ENCODE measurements around the gene CHMP4B. TPM values are rescaled to one million over a fixed set of nuclear protein-coding genes. Genes with fewer than 3 reads are reported as not detected.

Gene CHMP4B
- total RNA-seq, 1 experiment from 2014 or later: 51.9 TPM

- Histone ChIP-seq H3K4me3 (no peak overlapping the region), H3K27ac (no peak overlapping the region), H3K36me3 (no peaks in the 10 kb centered on the region), H3K27me3 (no peaks in the 10 kb centered on the region), H3K4me1 (no peaks in the 10 kb centered on the region), H3K9me3 (replicated peaks) (no peaks in the 10 kb centered on the region)
- DNase-seq: no peak
Measured at GRCh38 chr20:33796907-33797544, 14.1 kb upstream of the CHMP4B start.

GRCh38 chr20:33798444-33798843, 12.7 kb upstream of the CHMP4B start:
- Histone ChIP-seq H3K36me3 (no peaks in the 10 kb centered on the region), H3K9me3 (replicated peaks) (no peaks in the 10 kb centered on the region), H3K4me3 (no peak overlapping the region), H3K27ac (no peak overlapping the region), H3K27me3 (no peaks in the 10 kb centered on the region), H3K4me1 (no peaks in the 10 kb centered on the region)
- no peak for DNase-seq

GRCh38 chr20:33803921-33804337, 7.2 kb upstream of the CHMP4B start:
- Histone ChIP-seq H3K4me3 (no peak overlapping the region), H3K27me3 (no peaks in the 10 kb centered on the region), H3K36me3 (no peaks in the 10 kb centered on the region), H3K9me3 (replicated peaks) (no peaks in the 10 kb centered on the region), H3K4me1 (no peaks in the 10 kb centered on the region), H3K27ac (no peak overlapping the region)
- DNase-seq: no peak

- H3K4me3 ChIP-seq: no peak overlapping the region
- no peak overlapping the region for H3K27ac ChIP-seq
- H3K36me3 ChIP-seq: no peaks in the 10 kb centered on the region
- no peaks in the 10 kb centered on the region for H3K27me3 ChIP-seq
- no peaks in the 10 kb centered on the region for H3K9me3 ChIP-seq (replicated peaks)
- peaks cover 4% of the 10 kb centered on the region; the same call in 1 of the 2 replicates for H3K4me1 ChIP-seq
- no peak for DNase-seq
Measured at GRCh38 chr20:33808388-33808787, 2.8 kb upstream of the CHMP4B start.

GRCh38 chr20:33810259-33810658, 889 bp upstream of the CHMP4B start:
- H3K9me3 ChIP-seq (replicated peaks): no peaks in the 10 kb centered on the region
- no peaks in the 10 kb centered on the region for H3K27me3 ChIP-seq
- H3K4me1 ChIP-seq: peaks cover 4% of the 10 kb centered on the region; the same call in 1 of the 2 replicates
- H3K4me3 ChIP-seq: no peak overlapping the region
- H3K36me3 ChIP-seq: no peaks in the 10 kb centered on the region; the same call in 1 of the 2 replicates
- no peak for DNase-seq
- H3K27ac ChIP-seq: no peak overlapping the region

GRCh38 chr20:33811776-33812151, 616 bp downstream of the CHMP4B start:
- peak in 1 of 2 experiments; percentile 47 for DNase-seq
- Histone ChIP-seq H3K9me3 (replicated peaks) (no peaks in the 10 kb centered on the region), H3K4me1 (peaks cover 4% of the 10 kb centered on the region; the same call in 1 of the 2 replicates), H3K36me3 (no peaks in the 10 kb centered on the region; the same call in 1 of the 2 replicates), H3K27ac (peak overlapping the region; percentile 41), H3K4me3 (peak overlapping the region; percentile 77), H3K27me3 (no peaks in the 10 kb centered on the region)

GRCh38 chr20:33812152-33812849, 1.2 kb downstream of the CHMP4B start:
- H3K27ac ChIP-seq: peak overlapping the region; percentile 41
- DNase-seq: peak; percentile 47 to 60
- no peaks in the 10 kb centered on the region for H3K27me3 ChIP-seq
- peak overlapping the region; percentile 77 for H3K4me3 ChIP-seq
- no peaks in the 10 kb centered on the region; the same call in 1 of the 2 replicates for H3K36me3 ChIP-seq
- H3K4me1 ChIP-seq: peaks cover 4% of the 10 kb centered on the region; the same call in 1 of the 2 replicates
- no peaks in the 10 kb centered on the region for H3K9me3 ChIP-seq (replicated peaks)

GRCh38 chr20:33812908-33813462, 1.8 kb downstream of the CHMP4B start:
- Histone ChIP-seq H3K4me3 (peak overlapping the region; percentile 77), H3K4me1 (peaks cover 4% of the 10 kb centered on the region; the same call in 1 of the 2 replicates), H3K27ac (no peak overlapping the region), H3K9me3 (replicated peaks) (no peaks in the 10 kb centered on the region), H3K27me3 (no peaks in the 10 kb centered on the region), H3K36me3 (no peaks in the 10 kb centered on the region; the same call in 1 of the 2 replicates)
- DNase-seq: peak in 1 of 2 experiments; percentile 26

GRCh38 chr20:33814238-33814712, 3.1 kb downstream of the CHMP4B start:
- Histone ChIP-seq H3K27ac (no peak overlapping the region), H3K4me1 (peaks cover 4% of the 10 kb centered on the region; the same call in 1 of the 2 replicates), H3K4me3 (no peak overlapping the region), H3K9me3 (replicated peaks) (no peaks in the 10 kb centered on the region), H3K27me3 (no peaks in the 10 kb centered on the region), H3K36me3 (peaks cover 2% of the 10 kb centered on the region; the same call in 1 of the 2 replicates)
- no peak for DNase-seq

GRCh38 chr20:33815671-33816070, 4.5 kb downstream of the CHMP4B start:
- H3K4me3 ChIP-seq: no peak overlapping the region
- H3K27ac ChIP-seq: no peak overlapping the region
- no peaks in the 10 kb centered on the region for H3K27me3 ChIP-seq
- no peaks in the 10 kb centered on the region for H3K9me3 ChIP-seq (replicated peaks)
- peaks cover 2% of the 10 kb centered on the region; the same call in 1 of the 2 replicates for H3K36me3 ChIP-seq
- H3K4me1 ChIP-seq: peaks cover 4% of the 10 kb centered on the region; the same call in 1 of the 2 replicates
- DNase-seq: no peak

- Histone ChIP-seq H3K27me3 (no peaks in the 10 kb centered on the region), H3K27ac (no peak overlapping the region)
Measured at GRCh38 chr20:33816191-33816590, 5.0 kb downstream of the CHMP4B start.

GRCh38 chr20:33817411-33817810, 6.3 kb downstream of the CHMP4B start:
- H3K9me3 ChIP-seq (replicated peaks): no peaks in the 10 kb centered on the region
- no peak overlapping the region for H3K27ac ChIP-seq
- no peak for DNase-seq
- H3K27me3 ChIP-seq: no peaks in the 10 kb centered on the region
- peaks cover 2% of the 10 kb centered on the region; the same call in 1 of the 2 replicates for H3K36me3 ChIP-seq
- peaks cover 4% of the 10 kb centered on the region; the same call in 1 of the 2 replicates for H3K4me1 ChIP-seq
- no peak overlapping the region for H3K4me3 ChIP-seq

More at GRCh38 chr20:33816191-33816590, 5.0 kb downstream of the CHMP4B start:
- peaks cover 4% of the 10 kb centered on the region; the same call in 1 of the 2 replicates for H3K4me1 ChIP-seq
- H3K9me3 ChIP-seq (replicated peaks): no peaks in the 10 kb centered on the region
- peaks cover 2% of the 10 kb centered on the region; the same call in 1 of the 2 replicates for H3K36me3 ChIP-seq
- no peak for DNase-seq
- H3K4me3 ChIP-seq: no peak overlapping the region

- Histone ChIP-seq H3K9me3 (replicated peaks) (no peaks in the 10 kb centered on the region), H3K36me3 (peaks cover 5% of the 10 kb centered on the region), H3K4me3 (no peak overlapping the region), H3K27me3 (no peaks in the 10 kb centered on the region), H3K4me1 (no peaks in the 10 kb centered on the region; the same call in 1 of the 2 replicates), H3K27ac (no peak overlapping the region)
- no peak for DNase-seq
Measured at GRCh38 chr20:33819456-33819855, 8.3 kb downstream of the CHMP4B start.

GRCh38 chr20:33820362-33820761, 9.2 kb downstream of the CHMP4B start:
- Histone ChIP-seq H3K9me3 (replicated peaks) (no peaks in the 10 kb centered on the region), H3K4me1 (no peaks in the 10 kb centered on the region; the same call in 1 of the 2 replicates), H3K36me3 (peaks cover 5% of the 10 kb centered on the region; the same call in 1 of the 2 replicates), H3K4me3 (no peak overlapping the region), H3K27ac (no peak overlapping the region), H3K27me3 (no peaks in the 10 kb centered on the region)
- no peak for DNase-seq
